ENCODE measurements around the gene RBM20. TPM values are rescaled to one million over a fixed set of nuclear protein-coding genes. Genes with fewer than 3 reads are reported as not detected.

The RBM20 gene
- total RNA-seq, 2 donors from 2014 or later, result 51.7 to 59.9 TPM

GRCh38 chr10:110876788-110877187 is 232.7 kb downstream of the RBM20 start:
- H3K36me3 ChIP-seq, result peaks cover 6% of the 10 kb centered on the region
- TF ChIP-seq CTCF (IDR thresholded peaks at IDR 0.05), result no peak
- H3K27ac ChIP-seq, result no peak overlapping the region
- no peak overlapping the region for H3K4me3 ChIP-seq
- H3K27me3 ChIP-seq, result no peaks in the 10 kb centered on the region
- H3K4me1 ChIP-seq, result peaks cover 0 to 21% of the 10 kb centered on the region in 2 donors
- no peaks in the 10 kb centered on the region for H3K9me3 ChIP-seq
- DNase-seq (ENCODE audit: low spot score), result no peak

GRCh38 chr10:110880012-110880411 is 235.9 kb downstream of the RBM20 start:
- no peaks in the 10 kb centered on the region for H3K27me3 ChIP-seq
- H3K9me3 ChIP-seq, result no peaks in the 10 kb centered on the region
- H3K4me3 ChIP-seq, result no peak overlapping the region
- H3K36me3 ChIP-seq, result peaks cover 6% of the 10 kb centered on the region
- DNase-seq (ENCODE audit: low spot score), result no peak
- H3K27ac ChIP-seq, result peak overlapping the region in 1 of 2 donors; percentile 54
- H3K4me1 ChIP-seq, result peaks cover 0 to 11% of the 10 kb centered on the region in 2 donors
- no peak for TF ChIP-seq CTCF (IDR thresholded peaks at IDR 0.05)

- TF ChIP-seq CTCF (IDR thresholded peaks at IDR 0.05), result no peak
Observed at GRCh38 chr10:110881247-110881646, 237.1 kb downstream of the RBM20 start.

GRCh38 chr10:110881905-110882304 is 237.8 kb downstream of the RBM20 start:
- Histone ChIP-seq H3K4me3 (no peak overlapping the region), H3K36me3 (peaks cover 2% of the 10 kb centered on the region), H3K9me3 (no peaks in the 10 kb centered on the region), H3K4me1 (peaks cover 0 to 11% of the 10 kb centered on the region in 2 donors), H3K27ac (peak overlapping the region in 1 of 2 donors; percentile 54), H3K27me3 (no peaks in the 10 kb centered on the region)
- no peak for DNase-seq (ENCODE audit: low spot score)
- TF ChIP-seq CTCF (IDR thresholded peaks at IDR 0.05), result no peak

More at GRCh38 chr10:110881247-110881646, 237.1 kb downstream of the RBM20 start:
- H3K36me3 ChIP-seq, result peaks cover 2% of the 10 kb centered on the region
- H3K27me3 ChIP-seq, result no peaks in the 10 kb centered on the region
- no peak overlapping the region for H3K4me3 ChIP-seq
- H3K9me3 ChIP-seq, result no peaks in the 10 kb centered on the region
- DNase-seq (ENCODE audit: low spot score), result no peak
- H3K27ac ChIP-seq, result peak overlapping the region; percentile 38 to 54
- H3K4me1 ChIP-seq, result peaks cover 0 to 11% of the 10 kb centered on the region in 2 donors

- Histone ChIP-seq H3K27me3 (no peaks in the 10 kb centered on the region), H3K4me3 (no peak overlapping the region), H3K36me3 (peaks cover 13% of the 10 kb centered on the region), H3K4me1 (peaks cover 0 to 11% of the 10 kb centered on the region in 2 donors), H3K9me3 (no peaks in the 10 kb centered on the region), H3K27ac (no peak overlapping the region)
- no peak for TF ChIP-seq CTCF (IDR thresholded peaks at IDR 0.05)
- DNase-seq (ENCODE audit: low spot score), result no peak
Observed at GRCh38 chr10:110883924-110884323, 239.8 kb downstream of the RBM20 start.
